Upper lobe of left lung (tissue), 6 donors: ENCODE results near the gene ALPI. TPM values are rescaled to one million over a fixed set of nuclear protein-coding genes. Genes with fewer than 3 reads are reported as not detected.
A peak's percentile ranks its signal among the peaks of the same experiment; 100 is the strongest.

Source experiments
- ATAC-seq, 2 donors: fragments of 200-7000 bp; cut with Tn5 transposase; one replicate each; pipeline ENCODE4 v1.9.1; 2022; ENCODE audit warnings: mild to moderate bottlenecking in 2 of 2, moderate library complexity in 2 of 2; ENCODE audit not compliant: low FRiP score in 2 of 2
- DNase-seq, 2 donors: peaks; one replicate each; pipeline ENCODE4 v3.0.0-alpha.2; 2019 to 2020
- H3K27ac ChIP-seq, 4 donors: fragments of 200-600 bp; sonication (generic); one replicate each; pipeline ENCODE4 v1.5.1; 2016 to 2019
- H3K27me3 ChIP-seq, 4 donors: fragments of 200-600 bp; sonication (generic); one replicate each; pipeline ENCODE4 v1.5.1; 2017 to 2019
- H3K36me3 ChIP-seq, 4 donors: fragments of 200-600 bp; sonication (generic); one replicate each; pipeline ENCODE4 v1.5.1; 2016 to 2019
- H3K4me1 ChIP-seq, 4 donors: fragments of 200-600 bp; sonication (generic); one replicate each; pipeline ENCODE4 v1.5.1; 2018 to 2019
- H3K4me3 ChIP-seq, 4 donors: fragments of 200-600 bp; sonication (generic); one replicate each; pipeline ENCODE4 v1.5.1; 2017 to 2019; ENCODE audit warnings: mild to moderate bottlenecking in 2 of 4, moderate library complexity in 1 of 4
- H3K9me3 ChIP-seq, 4 donors: fragments of 200-600 bp; sonication (generic); one replicate each; pipeline ENCODE4 v1.5.1; 2018 to 2019
- CTCF ChIP-seq, 6 experiments: fragments of 450-650 bp in 4 of 6; fragments of 200-600 bp in 2 of 6; sonication (generic) in 2 of 6; IDR thresholded peaks; one replicate each; pipeline ENCODE4 v1.5.1; 2016 to 2019; ENCODE audit warnings: antibody characterized with exemption in 6 of 6
- EP300 ChIP-seq, 4 donors: sonication (generic); formaldehyde crosslinking; IDR thresholded peaks; one replicate each; pipeline ENCODE4 v1.5.1; 2017; ENCODE audit warnings: antibody characterized with exemption in 4 of 4, control low read depth in 2 of 4
- POLR2A ChIP-seq, 4 donors: fragments of 450-650 bp; IDR thresholded peaks; one replicate each; pipeline ENCODE4 v1.5.1; 2016 to 2017; ENCODE audit warnings: antibody characterized with exemption in 4 of 4, mild to moderate bottlenecking in 2 of 4
- POLR2AphosphoS5 ChIP-seq, 2 donors: sonication (generic); formaldehyde crosslinking; IDR thresholded peaks; one replicate each; pipeline ENCODE4 v1.5.1; 2017; ENCODE audit warnings: antibody characterized with exemption in 2 of 2
- WGBS, 2 donors: methylation state at CpG; one replicate each; pipeline ENCODE4 v1.1.5; 2017 to 2018; 5-methylcytosine and 5-hydroxymethylcytosine counted together
- total RNA-seq, 6 donors: library from RNA; depleted of rRNA in 4 of 6; stranded (reverse); fragments of >200 nt in 4 of 6; gene quantifications; one replicate each; pipeline versions ENCODE4 v1.1.0 to v1.2.1, GENCODE V29; 2016 to 2021
- donor health status: DM: no; HTN: no; CAD: no; lungs with moderate emphysema.
- donor health status: DM: no; HTN: yes; CAD: no; lungs with severe emphysema.

The ALPI gene
- total RNA-seq, 6 donors from 2014 or later = not detected

- Histone ChIP-seq H3K27me3 (peaks cover 0 to 33% (median 14%) of the 10 kb centered on the region in 4 donors), H3K27ac (no peak overlapping the region), H3K36me3 (no peaks in the 10 kb centered on the region), H3K9me3 (no peaks in the 10 kb centered on the region), H3K4me1 (peaks cover 13 to 32% (median 28%) of the 10 kb centered on the region in 4 donors), H3K4me3 (no peak overlapping the region)
- WGBS, 2 donors = 91 to 92% methylated on average over 9 to 16 of the region's 17 CpGs
- peak in 1 of 2 donors; percentile 41 for DNase-seq
- no peak for ATAC-seq
- TF ChIP-seq EP300 (IDR thresholded peaks at IDR 0.05) (no peak), CTCF (IDR thresholded peaks at IDR 0.05) (no peak), POLR2AphosphoS5 (IDR thresholded peaks at IDR 0.05) (no peak), POLR2A (IDR thresholded peaks at IDR 0.05) (no peak)
These were observed 39.2 kb upstream of the ALPI start for GRCh38 chr2:232416521-232417470.

GRCh38 chr2:232417489-232417888 is 38.5 kb upstream of the ALPI start:
- no peak for DNase-seq
- Histone ChIP-seq H3K4me1 (peaks cover 13 to 32% (median 28%) of the 10 kb centered on the region in 4 donors), H3K36me3 (no peaks in the 10 kb centered on the region), H3K4me3 (no peak overlapping the region), H3K27me3 (peaks cover 0 to 33% (median 14%) of the 10 kb centered on the region in 4 donors), H3K9me3 (peaks cover 0 to 6% (median 0%) of the 10 kb centered on the region in 4 donors), H3K27ac (no peak overlapping the region)
- ATAC-seq = no peak
- WGBS, 2 donors = 65% methylated on average over 5 of the region's 5 CpGs; no CpG with 5 or more reads in 1 of the 2 donors
- TF ChIP-seq EP300 (IDR thresholded peaks at IDR 0.05) = no peak
- TF ChIP-seq POLR2AphosphoS5 (IDR thresholded peaks at IDR 0.05) = no peak
- TF ChIP-seq POLR2A (IDR thresholded peaks at IDR 0.05) = no peak
- no peak for TF ChIP-seq CTCF (IDR thresholded peaks at IDR 0.05)

GRCh38 chr2:232418056-232418455 is 37.9 kb upstream of the ALPI start:
- DNase-seq = no peak
- Histone ChIP-seq H3K27ac (no peak overlapping the region), H3K4me3 (no peak overlapping the region), H3K36me3 (no peaks in the 10 kb centered on the region), H3K27me3 (peaks cover 0 to 33% (median 14%) of the 10 kb centered on the region in 4 donors), H3K4me1 (peaks cover 13 to 32% (median 28%) of the 10 kb centered on the region in 4 donors), H3K9me3 (peaks cover 0 to 10% (median 0%) of the 10 kb centered on the region in 4 donors)
- WGBS, 2 donors = 64 to 85% methylated on average over 2 to 6 of the region's 6 CpGs
- ATAC-seq = no peak
- TF ChIP-seq POLR2A (IDR thresholded peaks at IDR 0.05) (no peak), POLR2AphosphoS5 (IDR thresholded peaks at IDR 0.05) (no peak), CTCF (IDR thresholded peaks at IDR 0.05) (no peak), EP300 (IDR thresholded peaks at IDR 0.05) (no peak)

- TF ChIP-seq POLR2AphosphoS5 (IDR thresholded peaks at IDR 0.05) (no peak), POLR2A (IDR thresholded peaks at IDR 0.05) (no peak), CTCF (IDR thresholded peaks at IDR 0.05) (no peak), EP300 (IDR thresholded peaks at IDR 0.05) (no peak)
- peak in 1 of 2 donors; percentile 86 for DNase-seq
- Histone ChIP-seq H3K4me3 (peak overlapping the region in 3 of 4 donors; percentile 26 to 41 (median 39)), H3K4me1 (peaks cover 13 to 32% (median 28%) of the 10 kb centered on the region in 4 donors), H3K36me3 (no peaks in the 10 kb centered on the region), H3K27ac (peak overlapping the region in 2 of 4 donors; percentile 5 to 44), H3K27me3 (peaks cover 0 to 33% (median 14%) of the 10 kb centered on the region in 4 donors), H3K9me3 (peaks cover 0 to 10% (median 0%) of the 10 kb centered on the region in 4 donors)
- ATAC-seq = peak; percentile 27 to 81
- 3 to 4% methylated on average over 8 to 27 of the region's 49 CpGs for WGBS, 2 donors
These were observed 37.3 kb upstream of the ALPI start for GRCh38 chr2:232418466-232419244.
